HG03025 (cell line): ENCODE data around the gene GABRG3.

ENCODE experiments used
- ATAC-seq: cut with Tn5 transposase; IDR thresholded peaks from one replicate; pipeline ENCODE4 v1.9.1; 2021; ENCODE audit warnings: mild to moderate bottlenecking, moderate library complexity; ENCODE audit not compliant: unreplicated experiment, low FRiP score

The GABRG3 gene

GRCh38 chr15:27059610-27060202 lies 88.7 kb downstream of the GABRG3 start:
- no peak for ATAC-seq

- no peak for ATAC-seq
Observed at GRCh38 chr15:27061739-27062138, 90.8 kb downstream of the GABRG3 start.

GRCh38 chr15:27062951-27063350 lies 92.0 kb downstream of the GABRG3 start:
- no peak for ATAC-seq

GRCh38 chr15:27064080-27064479 lies 93.1 kb downstream of the GABRG3 start:
- no peak for ATAC-seq

- no peak for ATAC-seq
Observed at GRCh38 chr15:27065151-27065550, 94.2 kb downstream of the GABRG3 start.

- ATAC-seq = no peak
Observed at GRCh38 chr15:27065785-27066184, 94.8 kb downstream of the GABRG3 start.

- no peak for ATAC-seq
Observed at GRCh38 chr15:27066446-27066845, 95.5 kb downstream of the GABRG3 start.

- no peak for ATAC-seq
Observed at GRCh38 chr15:27067175-27067574, 96.2 kb downstream of the GABRG3 start.

- no peak for ATAC-seq
Observed at GRCh38 chr15:27070841-27071240, 99.9 kb downstream of the GABRG3 start.

GRCh38 chr15:27074179-27074578 lies 103.2 kb downstream of the GABRG3 start:
- ATAC-seq = no peak

- ATAC-seq = no peak
Observed at GRCh38 chr15:27077790-27078189, 106.8 kb downstream of the GABRG3 start.

GRCh38 chr15:27081676-27082418 lies 110.9 kb downstream of the GABRG3 start:
- ATAC-seq = no peak

- no peak for ATAC-seq
Observed at GRCh38 chr15:27082526-27082925, 111.5 kb downstream of the GABRG3 start.

GRCh38 chr15:27084844-27085243 lies 113.9 kb downstream of the GABRG3 start:
- no peak for ATAC-seq

GRCh38 chr15:27086149-27086548 lies 115.2 kb downstream of the GABRG3 start:
- ATAC-seq = no peak

- no peak for ATAC-seq
Observed at GRCh38 chr15:27086805-27087204, 115.8 kb downstream of the GABRG3 start.

GRCh38 chr15:27087651-27088583 lies 116.9 kb downstream of the GABRG3 start:
- no peak for ATAC-seq

- ATAC-seq = no peak
Observed at GRCh38 chr15:27088584-27089232, 117.7 kb downstream of the GABRG3 start.

- ATAC-seq = no peak
Observed at GRCh38 chr15:27089233-27089586, 118.2 kb downstream of the GABRG3 start.

GRCh38 chr15:27089676-27090075 lies 118.7 kb downstream of the GABRG3 start:
- no peak for ATAC-seq
